Gastrocnemius medialis (tissue), 4 donors: ENCODE data around the gene MBNL2. TPM values are rescaled to one million over a fixed set of nuclear protein-coding genes. Genes with fewer than 3 reads are reported as not detected.

Experiments used
- ATAC-seq, 2 donors: fragments of 150-250 bp; one replicate each; pipeline ENCODE4 v1.9.1; 2016
- DNase-seq, 2 donors: peaks; one replicate each; pipeline ENCODE4 v3.0.0-alpha.2; 2019
- H3K27ac ChIP-seq, 4 donors: fragments of 200-600 bp; sonication (generic); 1 replicate in 1 of 4; 2 replicates in 3 of 4; pipeline ENCODE4 v1.5.1; 2016 to 2018; ENCODE audit warnings: mild to moderate bottlenecking in 2 of 4, moderate library complexity in 1 of 4
- H3K27me3 ChIP-seq, 3 donors: fragments of 200-600 bp; sonication (generic) in 2 of 3; 1 replicate in 1 of 3; 2 replicates in 2 of 3; pipeline versions ENCODE4 v1.5.1 to v1.6.0; 2016 to 2019; ENCODE audit warnings: mild to moderate bottlenecking in 1 of 3, moderate library complexity in 1 of 3
- H3K36me3 ChIP-seq, 2 donors: fragments of 200-600 bp; sonication (generic) in 1 of 2; one replicate each; pipeline ENCODE4 v1.5.1; 2017 to 2018
- H3K4me1 ChIP-seq, 2 donors: fragments of 200-600 bp; sonication (generic) in 1 of 2; one replicate each; pipeline ENCODE4 v1.5.1; 2016 to 2017; ENCODE audit warnings: mild to moderate bottlenecking in 2 of 2
- H3K4me3 ChIP-seq, 4 donors: fragments of 200-600 bp; sonication (generic) in 3 of 4; 1 replicate in 1 of 4; 2 replicates in 3 of 4; pipeline ENCODE4 v1.5.1; 2016 to 2019; ENCODE audit warnings: mild to moderate bottlenecking in 2 of 4
- H3K9me3 ChIP-seq, 3 donors: fragments of 200-600 bp; sonication (generic) in 2 of 3; 1 replicate in 1 of 3; 2 replicates in 2 of 3; pipeline ENCODE4 v1.5.1; 2016 to 2019
- POLR2A ChIP-seq, 2 donors: fragments of 450-650 bp; IDR thresholded peaks; one replicate each; pipeline ENCODE4 v1.6.1; 2017; ENCODE audit warnings: antibody characterized with exemption in 2 of 2, mild to moderate bottlenecking in 2 of 2, moderate library complexity in 2 of 2
- in situ Hi-C, 4 donors: fragments of 200-750 bp; cut with MboI; loops; one replicate each; pipeline versions ENCODE4 v1.15.0 to v1.8.0; 2017; ENCODE audit warnings: low sequenced_read_pairs in 4 of 4
- intact Hi-C: fragments of 100-400 bp; cut with DNase I; formaldehyde crosslinking; loops from one replicate; pipeline ENCODE4 v1.15.1; 2023; ENCODE audit warnings: low total_unique reads
- total RNA-seq, 4 donors: library from RNA; depleted of rRNA; stranded (reverse); fragments of >200 nt; gene quantifications; one replicate each; pipeline versions ENCODE4 v1.1.0 to v1.2.3, GENCODE V29; 2016
- TF ChIP-seq, protein P1 (sequence below), 5 experiments: fragments of 450-650 bp in 3 of 5; fragments of 200-600 bp in 2 of 5; sonication (generic) in 2 of 5; IDR thresholded peaks in 4 of 5; conservative IDR thresholded peaks in 1 of 5; 1 replicate in 4 of 5; 2 replicates in 1 of 5; pipeline ENCODE4 v1.5.1; 2016 to 2019; ENCODE audit warnings: antibody characterized with exemption in 5 of 5, mild to moderate bottlenecking in 3 of 5, moderate library complexity in 3 of 5

The MBNL2 gene, protein sequence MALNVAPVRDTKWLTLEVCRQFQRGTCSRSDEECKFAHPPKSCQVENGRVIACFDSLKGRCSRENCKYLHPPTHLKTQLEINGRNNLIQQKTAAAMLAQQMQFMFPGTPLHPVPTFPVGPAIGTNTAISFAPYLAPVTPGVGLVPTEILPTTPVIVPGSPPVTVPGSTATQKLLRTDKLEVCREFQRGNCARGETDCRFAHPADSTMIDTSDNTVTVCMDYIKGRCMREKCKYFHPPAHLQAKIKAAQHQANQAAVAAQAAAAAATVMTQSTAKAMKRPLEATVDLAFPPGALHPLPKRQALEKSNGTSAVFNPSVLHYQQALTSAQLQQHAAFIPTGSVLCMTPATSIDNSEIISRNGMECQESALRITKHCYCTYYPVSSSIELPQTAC
- 10 to 100 TPM; 47.9 to 92.0 (median 71.3) TPM for total RNA-seq

DNA sequence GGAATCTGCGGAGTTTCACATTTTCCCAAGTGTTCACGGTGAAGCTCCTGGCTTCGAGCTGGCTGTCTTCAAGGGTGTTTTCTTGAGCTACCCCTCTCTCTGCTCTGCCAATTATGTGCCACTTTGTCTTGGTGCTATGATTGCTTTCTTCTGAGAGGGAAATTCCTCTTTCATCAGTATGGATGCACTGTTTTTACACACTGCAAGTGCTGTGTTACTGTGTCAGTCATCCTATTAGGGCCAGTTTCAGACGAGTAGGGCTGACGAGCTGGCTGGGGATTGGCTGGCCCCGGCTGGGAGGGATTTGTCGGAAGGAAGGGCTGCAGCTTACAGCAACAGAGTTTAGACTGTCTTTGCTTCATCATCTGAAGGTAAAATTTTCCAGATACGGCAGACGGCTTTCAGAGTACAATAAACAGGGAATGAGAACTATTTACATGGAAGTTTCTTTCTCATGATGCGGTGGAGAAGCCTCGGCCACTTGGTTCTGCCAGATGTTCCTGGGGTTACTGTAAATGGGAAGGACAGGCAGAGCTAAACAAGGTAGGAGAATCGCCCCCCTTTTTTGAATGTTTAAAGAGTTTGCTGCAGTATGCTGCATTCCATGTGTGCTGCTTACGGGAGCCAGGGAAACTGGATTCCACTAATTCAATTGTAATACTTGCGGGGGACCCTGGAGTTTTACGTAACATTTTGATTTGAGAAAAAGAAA lies at the start of gene MBNL2:
Gene MBNL2, plus strand, starts transcription at position 345 of the 712 bp plus-strand sequence. CDS start 53,903 bp downstream, outside the sequence.
- Histone ChIP-seq H3K36me3 (no peaks in the 10 kb centered on the region), H3K9me3 (no peaks in the 10 kb centered on the region), H3K27ac (peak within 1 kb of the TSS; percentile 89 to 93 (median 91)), H3K4me1 (peaks cover 28 to 32% of the 10 kb centered on the region in 2 donors), H3K4me3 (peak within 1 kb of the TSS; percentile 62 to 83 (median 70)), H3K27me3 (no peaks in the 10 kb centered on the region)
- DNase-seq (peak; percentile 89 to 91), ATAC-seq (peak; percentile 86 to 88)
- intact Hi-C loops = loop anchor here (2.0 to 10.0 kb wide), 4 partner anchors 123 to 753 kb away; partner anchors contain the start of gene RAP2A
- in situ Hi-C loops = loop anchor here in 1 of 4 donors (5.0 kb wide), 1 partner anchor 120 kb away; no protein-coding TSS in a partner anchor
- peak; percentile 59 to 87 for TF ChIP-seq POLR2A (IDR thresholded peaks at IDR 0.05)
- TF ChIP-seq, protein P1, sequence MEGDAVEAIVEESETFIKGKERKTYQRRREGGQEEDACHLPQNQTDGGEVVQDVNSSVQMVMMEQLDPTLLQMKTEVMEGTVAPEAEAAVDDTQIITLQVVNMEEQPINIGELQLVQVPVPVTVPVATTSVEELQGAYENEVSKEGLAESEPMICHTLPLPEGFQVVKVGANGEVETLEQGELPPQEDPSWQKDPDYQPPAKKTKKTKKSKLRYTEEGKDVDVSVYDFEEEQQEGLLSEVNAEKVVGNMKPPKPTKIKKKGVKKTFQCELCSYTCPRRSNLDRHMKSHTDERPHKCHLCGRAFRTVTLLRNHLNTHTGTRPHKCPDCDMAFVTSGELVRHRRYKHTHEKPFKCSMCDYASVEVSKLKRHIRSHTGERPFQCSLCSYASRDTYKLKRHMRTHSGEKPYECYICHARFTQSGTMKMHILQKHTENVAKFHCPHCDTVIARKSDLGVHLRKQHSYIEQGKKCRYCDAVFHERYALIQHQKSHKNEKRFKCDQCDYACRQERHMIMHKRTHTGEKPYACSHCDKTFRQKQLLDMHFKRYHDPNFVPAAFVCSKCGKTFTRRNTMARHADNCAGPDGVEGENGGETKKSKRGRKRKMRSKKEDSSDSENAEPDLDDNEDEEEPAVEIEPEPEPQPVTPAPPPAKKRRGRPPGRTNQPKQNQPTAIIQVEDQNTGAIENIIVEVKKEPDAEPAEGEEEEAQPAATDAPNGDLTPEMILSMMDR (IDR thresholded peaks at IDR 0.05 in 4 of 5, conservative IDR thresholded peaks at IDR 0.05 in 1 of 5) = no peak

DNA sequence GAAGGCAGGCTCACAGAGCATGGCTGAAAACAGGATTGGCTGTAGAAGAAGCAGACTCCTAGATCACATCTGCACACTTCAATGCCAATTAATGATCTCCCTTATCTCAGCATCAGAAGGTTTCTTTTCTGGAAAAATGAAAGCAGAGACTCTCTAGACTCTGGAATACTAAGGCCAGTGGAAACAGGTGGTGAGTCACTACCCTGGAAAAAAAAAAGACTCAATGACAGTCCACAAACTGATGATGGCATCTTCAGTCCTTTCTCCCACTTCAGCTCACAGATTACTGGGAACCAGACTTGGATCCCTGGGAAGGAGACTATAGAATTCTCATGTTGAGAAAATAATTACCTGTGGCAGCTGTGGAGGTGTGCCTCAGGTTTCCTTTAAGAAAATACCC lies 47.5 kb upstream of the MBNL2 start:
- in situ Hi-C loops (no loop called here), intact Hi-C loops (no loop called here)

DNA sequence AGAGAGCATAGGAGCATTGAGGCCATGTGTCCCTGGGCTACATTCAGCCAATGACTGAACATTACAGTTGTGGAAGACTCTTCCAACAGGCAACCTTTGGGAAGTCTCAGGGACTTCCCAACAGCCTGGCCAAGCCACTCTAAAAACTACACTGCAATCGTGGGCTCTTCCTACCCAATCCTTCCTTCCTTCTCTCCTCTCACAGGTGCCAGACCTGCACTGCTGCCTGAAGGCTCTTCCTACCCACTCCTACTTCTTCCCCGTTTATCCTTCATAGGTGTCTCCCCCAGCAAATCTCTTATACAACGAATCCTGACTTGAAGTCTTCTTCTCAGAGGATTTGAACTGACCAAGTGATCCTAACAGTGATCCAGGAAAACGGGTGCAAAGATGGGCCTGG lies 47.1 kb upstream of the MBNL2 start:
- ATAC-seq (no peak), DNase-seq (no peak)
- intact Hi-C loops = no loop called here
- Histone ChIP-seq H3K27me3 (no peaks in the 10 kb centered on the region), H3K36me3 (no peaks in the 10 kb centered on the region), H3K27ac (no peak overlapping the region), H3K4me1 (no peaks in the 10 kb centered on the region), H3K4me3 (no peak overlapping the region), H3K9me3 (no peaks in the 10 kb centered on the region)
- TF ChIP-seq, protein P1 (IDR thresholded peaks at IDR 0.05 in 4 of 5, conservative IDR thresholded peaks at IDR 0.05 in 1 of 5) = no peak
- no peak for TF ChIP-seq POLR2A (IDR thresholded peaks at IDR 0.05)
- in situ Hi-C loops = no loop called here

More for the DNA sequence above, 47.5 kb upstream of the MBNL2 start:
- H3K9me3 ChIP-seq = no peaks in the 10 kb centered on the region
- TF ChIP-seq, protein P1 (IDR thresholded peaks at IDR 0.05 in 4 of 5, conservative IDR thresholded peaks at IDR 0.05 in 1 of 5) = no peak
- TF ChIP-seq POLR2A (IDR thresholded peaks at IDR 0.05) = no peak
- DNase-seq (no peak), ATAC-seq (no peak)
- no peaks in the 10 kb centered on the region for H3K27me3 ChIP-seq
- H3K36me3 ChIP-seq = no peaks in the 10 kb centered on the region
- H3K27ac ChIP-seq = no peak overlapping the region
- H3K4me1 ChIP-seq = no peaks in the 10 kb centered on the region
- no peak overlapping the region for H3K4me3 ChIP-seq

DNA sequence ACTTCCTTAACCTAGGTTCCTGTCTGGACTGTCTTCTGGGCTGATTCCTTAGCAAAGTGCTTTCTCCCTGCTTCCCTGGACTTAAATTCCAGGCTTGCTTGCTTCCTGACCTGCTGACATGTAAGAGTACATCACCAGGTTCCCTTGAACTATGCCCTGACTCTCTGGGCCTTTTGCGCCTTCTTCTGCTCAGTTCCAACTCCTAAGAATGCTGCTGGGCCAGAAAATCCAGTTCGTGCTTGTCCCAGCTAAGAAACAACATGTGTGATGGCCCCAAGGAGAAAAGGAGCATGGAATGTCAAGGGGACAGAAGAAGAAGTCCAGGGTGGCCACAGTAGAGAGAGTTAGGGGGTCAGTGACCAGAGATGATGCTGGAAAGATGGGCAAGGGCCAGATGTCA lies 42.6 kb upstream of the MBNL2 start:
- no peaks in the 10 kb centered on the region for H3K36me3 ChIP-seq
- no peaks in the 10 kb centered on the region for H3K9me3 ChIP-seq
- H3K4me3 ChIP-seq = no peak overlapping the region
- no peak overlapping the region for H3K27ac ChIP-seq
- no peaks in the 10 kb centered on the region for H3K4me1 ChIP-seq
- H3K27me3 ChIP-seq = no peaks in the 10 kb centered on the region
- intact Hi-C loops = no loop called here
- DNase-seq (no peak), ATAC-seq (no peak)
- in situ Hi-C loops = no loop called here
- TF ChIP-seq, protein P1 (IDR thresholded peaks at IDR 0.05 in 4 of 5, conservative IDR thresholded peaks at IDR 0.05 in 1 of 5) = no peak
- no peak for TF ChIP-seq POLR2A (IDR thresholded peaks at IDR 0.05)
